Ectodermal cell (in vitro differentiated cells): Measurements from ENCODE around the gene ZNF566. TPM values are rescaled to one million over a fixed set of nuclear protein-coding genes. Genes with fewer than 3 reads are reported as not detected.

ENCODE experiments used
- H3K27ac ChIP-seq: 2 replicates; pipeline ENCODE4 v1.7.0; 2013; ENCODE audit warnings: mild to moderate bottlenecking, low read depth, low read length; ENCODE audit not compliant: insufficient read depth, poor library complexity, severe bottlenecking
- H3K27me3 ChIP-seq: 2 replicates; pipeline ENCODE4 v1.7.0; 2013; ENCODE audit warnings: mild to moderate bottlenecking, low read length; ENCODE audit not compliant: insufficient read depth, control insufficient read depth, poor library complexity, severe bottlenecking
- H3K36me3 ChIP-seq: one replicate; pipeline ENCODE4 v1.7.0; 2013; ENCODE audit warnings: low read length; ENCODE audit not compliant: control insufficient read depth, insufficient read depth
- H3K4me1 ChIP-seq: one replicate; pipeline ENCODE4 v1.7.0; 2013; ENCODE audit warnings: low read length; ENCODE audit not compliant: control insufficient read depth, insufficient read depth
- H3K4me3 ChIP-seq: 2 replicates; pipeline ENCODE4 v1.7.0; 2013; ENCODE audit warnings: low read depth, low read length, control low read depth; ENCODE audit not compliant: insufficient read depth
- H3K9me3 ChIP-seq: 2 replicates; pipeline ENCODE4 v1.7.0; 2013; ENCODE audit warnings: mild to moderate bottlenecking, low read length, moderate library complexity; ENCODE audit not compliant: control insufficient read depth
- WGBS, 2 experiments: methylation state at CpG; one replicate each; pipeline ENCODE4 v1.1.7; 2013; ENCODE audit warnings: missing lambda C conversion rate in 2 of 2; 5-methylcytosine and 5-hydroxymethylcytosine counted together
- polyA plus RNA-seq, 4 experiments: library from polyadenylated mRNA; stranded (reverse); fragments of 50-300 nt; gene quantifications; one replicate each; pipeline ENCODE4 v1.2.3, GENCODE V29; 2013

Gene ZNF566
- 20.0 TPM for polyA plus RNA-seq (2013, experiment 1 of 4)
- polyA plus RNA-seq (2013, experiment 2 of 4) = 21.2 TPM
- 14.7 TPM for polyA plus RNA-seq (2013, experiment 3 of 4)
- 16.9 TPM for polyA plus RNA-seq (2013, experiment 4 of 4)

GRCh38 chr19:36489118-36489919 lies at the start of gene ZNF566:
ZNF566 (minus strand) TSS chr19:36489561; CDS start chr19:36476557, 13,004 bp downstream.
- Histone ChIP-seq H3K9me3 (no peaks in the 10 kb centered on the region), H3K4me3 (peak within 1 kb of the TSS; percentile 98), H3K27ac (peak within 1 kb of the TSS; percentile 98), H3K4me1 (no peaks in the 10 kb centered on the region), H3K27me3 (no peaks in the 10 kb centered on the region), H3K36me3 (no peaks in the 10 kb centered on the region)
- WGBS, 2 experiments = 0% methylated on average over 53 of the region's 53 CpGs

GRCh38 chr19:36528921-36529518 lies 39.7 kb upstream of the ZNF566 start:
- no peaks in the 10 kb centered on the region for H3K9me3 ChIP-seq
- WGBS, 2 experiments = 19 to 20% methylated on average over 12 of the region's 12 CpGs
- peaks cover 29% of the 10 kb centered on the region for H3K36me3 ChIP-seq
- H3K4me3 ChIP-seq = peak overlapping the region; percentile 83
- H3K4me1 ChIP-seq = no peaks in the 10 kb centered on the region
- H3K27me3 ChIP-seq = no peaks in the 10 kb centered on the region
- no peak overlapping the region for H3K27ac ChIP-seq

- Histone ChIP-seq H3K36me3 (peaks cover 33% of the 10 kb centered on the region), H3K27me3 (no peaks in the 10 kb centered on the region), H3K27ac (peak within 1 kb of the TSS; percentile 95), H3K4me1 (no peaks in the 10 kb centered on the region), H3K9me3 (no peaks in the 10 kb centered on the region), H3K4me3 (peak within 1 kb of the TSS; percentile 83)
- WGBS, 2 experiments = 0 to 1% methylated on average over 55 of the region's 55 CpGs
These were observed 39.0 kb upstream of the ZNF566 start, which contains the start of gene ZNF260 for GRCh38 chr19:36528194-36528920. ZNF260 (minus strand) TSS chr19:36528271; CDS start chr19:36515238, 13,033 bp downstream.

GRCh38 chr19:36527873-36528193 lies 38.5 kb upstream of the ZNF566 start:
- peak overlapping the region; percentile 95 for H3K27ac ChIP-seq
- H3K4me1 ChIP-seq = no peaks in the 10 kb centered on the region
- no peaks in the 10 kb centered on the region for H3K9me3 ChIP-seq
- H3K36me3 ChIP-seq = peaks cover 38% of the 10 kb centered on the region
- H3K4me3 ChIP-seq = peak overlapping the region; percentile 83
- no peaks in the 10 kb centered on the region for H3K27me3 ChIP-seq
- 0% methylated on average over 12 to 13 of the region's 13 CpGs for WGBS, 2 experiments

GRCh38 chr19:36527341-36527740 lies 38.0 kb upstream of the ZNF566 start:
- no peaks in the 10 kb centered on the region for H3K4me1 ChIP-seq
- no peaks in the 10 kb centered on the region for H3K27me3 ChIP-seq
- WGBS, 2 experiments = 15 to 24% methylated on average over 4 to 5 of the region's 5 CpGs
- H3K36me3 ChIP-seq = peaks cover 43% of the 10 kb centered on the region
- H3K27ac ChIP-seq = no peak overlapping the region
- H3K4me3 ChIP-seq = peak overlapping the region; percentile 83
- H3K9me3 ChIP-seq = no peaks in the 10 kb centered on the region

GRCh38 chr19:36526581-36526980 lies 37.2 kb upstream of the ZNF566 start:
- Histone ChIP-seq H3K4me1 (no peaks in the 10 kb centered on the region), H3K36me3 (peaks cover 45% of the 10 kb centered on the region), H3K4me3 (peak overlapping the region; percentile 83), H3K27me3 (no peaks in the 10 kb centered on the region), H3K27ac (no peak overlapping the region), H3K9me3 (no peaks in the 10 kb centered on the region)
- 99 to 100% methylated on average over 4 to 5 of the region's 5 CpGs for WGBS, 2 experiments

- Histone ChIP-seq H3K9me3 (no peaks in the 10 kb centered on the region), H3K4me1 (no peaks in the 10 kb centered on the region), H3K27me3 (no peaks in the 10 kb centered on the region), H3K36me3 (peaks cover 51% of the 10 kb centered on the region), H3K27ac (no peak overlapping the region), H3K4me3 (no peak overlapping the region)
- WGBS, 2 experiments = 94 to 98% methylated on average over 4 of the region's 4 CpGs
These were observed 35.3 kb upstream of the ZNF566 start for GRCh38 chr19:36524617-36525016.

- Histone ChIP-seq H3K4me3 (no peak overlapping the region), H3K27me3 (no peaks in the 10 kb centered on the region), H3K36me3 (peaks cover 65% of the 10 kb centered on the region), H3K27ac (no peak overlapping the region), H3K4me1 (no peaks in the 10 kb centered on the region), H3K9me3 (peaks cover 20% of the 10 kb centered on the region)
- 83 to 100% methylated on average over 1 of the region's 2 CpGs for WGBS, 2 experiments
These were observed 24.8 kb upstream of the ZNF566 start for GRCh38 chr19:36514012-36514612.

- H3K4me3 ChIP-seq = no peak overlapping the region
- 93 to 94% methylated on average over 3 of the region's 3 CpGs for WGBS, 2 experiments
- no peaks in the 10 kb centered on the region for H3K9me3 ChIP-seq
- no peaks in the 10 kb centered on the region for H3K27me3 ChIP-seq
- H3K27ac ChIP-seq = no peak overlapping the region
- peaks cover 8% of the 10 kb centered on the region for H3K36me3 ChIP-seq
- H3K4me1 ChIP-seq = no peaks in the 10 kb centered on the region
These were observed 19.0 kb upstream of the ZNF566 start for GRCh38 chr19:36508325-36508724.
